DOHH2 (cell line): ENCODE results near the gene PEX6.

ENCODE experiments used
- EZH2phosphoT487 ChIP-seq: fragments of 200-600 bp; sonication (generic); IDR thresholded peaks from 2 replicates; pipeline ENCODE4 v1.6.1; 2017; ENCODE audit warnings: borderline replicate concordance, mild to moderate bottlenecking, antibody characterized with exemption, low read length, moderate library complexity, mixed read lengths
- TF ChIP-seq, protein P1 (sequence below): fragments of 200-600 bp; sonication (generic); IDR thresholded peaks from one replicate; pipeline ENCODE4 v1.5.1; 2014; ENCODE audit warnings: antibody characterized with exemption, mild to moderate bottlenecking, low read depth, low read length; ENCODE audit not compliant: poor library complexity, severe bottlenecking

DNA sequence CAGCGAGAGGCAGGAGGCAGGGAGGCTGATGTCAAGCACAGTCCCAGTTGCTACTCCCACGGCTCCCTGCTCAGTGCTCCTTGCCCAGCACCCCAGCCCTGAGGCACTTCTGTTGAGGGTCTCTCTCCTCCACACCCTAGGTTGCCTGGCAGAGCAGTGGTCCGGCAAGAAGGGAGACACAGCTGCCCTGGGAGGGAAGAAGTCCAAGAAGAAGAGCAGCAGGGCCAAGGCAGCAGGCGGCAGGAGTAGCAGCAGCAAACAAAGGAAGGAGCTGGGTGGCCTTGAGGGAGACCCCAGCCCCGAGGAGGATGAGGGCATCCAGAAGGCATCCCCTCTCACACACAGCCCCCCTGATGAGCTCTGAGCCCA lies 40.6 kb downstream of the PEX6 start:
- no peak for TF ChIP-seq EZH2phosphoT487
- TF ChIP-seq, protein P1, sequence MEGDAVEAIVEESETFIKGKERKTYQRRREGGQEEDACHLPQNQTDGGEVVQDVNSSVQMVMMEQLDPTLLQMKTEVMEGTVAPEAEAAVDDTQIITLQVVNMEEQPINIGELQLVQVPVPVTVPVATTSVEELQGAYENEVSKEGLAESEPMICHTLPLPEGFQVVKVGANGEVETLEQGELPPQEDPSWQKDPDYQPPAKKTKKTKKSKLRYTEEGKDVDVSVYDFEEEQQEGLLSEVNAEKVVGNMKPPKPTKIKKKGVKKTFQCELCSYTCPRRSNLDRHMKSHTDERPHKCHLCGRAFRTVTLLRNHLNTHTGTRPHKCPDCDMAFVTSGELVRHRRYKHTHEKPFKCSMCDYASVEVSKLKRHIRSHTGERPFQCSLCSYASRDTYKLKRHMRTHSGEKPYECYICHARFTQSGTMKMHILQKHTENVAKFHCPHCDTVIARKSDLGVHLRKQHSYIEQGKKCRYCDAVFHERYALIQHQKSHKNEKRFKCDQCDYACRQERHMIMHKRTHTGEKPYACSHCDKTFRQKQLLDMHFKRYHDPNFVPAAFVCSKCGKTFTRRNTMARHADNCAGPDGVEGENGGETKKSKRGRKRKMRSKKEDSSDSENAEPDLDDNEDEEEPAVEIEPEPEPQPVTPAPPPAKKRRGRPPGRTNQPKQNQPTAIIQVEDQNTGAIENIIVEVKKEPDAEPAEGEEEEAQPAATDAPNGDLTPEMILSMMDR, result no peak
